22Rv1 (cell line): ENCODE data around the gene NFYC.

Experiments used
- ZFX ChIP-seq: fragments of 450-650 bp; IDR thresholded peaks from 2 replicates; pipeline ENCODE4 v1.6.1; 2017; ENCODE audit warnings: antibody characterized with exemption, borderline replicate concordance
- TF ChIP-seq, protein P1 (sequence below): fragments of 450-650 bp; IDR thresholded peaks from 2 replicates; pipeline ENCODE4 v1.5.1; 2017; ENCODE audit warnings: mild to moderate bottlenecking

DNA sequence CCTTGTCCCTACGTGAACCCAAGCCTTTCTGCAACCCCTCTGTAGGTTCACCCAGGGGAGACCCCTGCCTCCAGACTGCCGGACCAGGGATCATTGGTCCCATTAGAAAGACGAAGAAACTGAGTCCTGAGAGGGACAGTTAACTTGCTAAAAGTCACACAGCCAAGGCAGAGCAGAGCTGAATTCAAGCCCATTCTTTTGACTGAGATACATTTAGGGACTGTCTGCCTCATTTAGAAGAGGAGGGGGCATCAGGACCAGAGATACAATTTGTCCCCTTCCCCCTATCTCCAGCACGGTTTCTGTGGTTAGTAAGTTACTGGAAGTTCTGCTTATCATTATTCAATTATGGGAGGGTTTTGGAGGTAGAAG lies 111.2 kb downstream of the NFYC start:
- TF ChIP-seq, protein P1, sequence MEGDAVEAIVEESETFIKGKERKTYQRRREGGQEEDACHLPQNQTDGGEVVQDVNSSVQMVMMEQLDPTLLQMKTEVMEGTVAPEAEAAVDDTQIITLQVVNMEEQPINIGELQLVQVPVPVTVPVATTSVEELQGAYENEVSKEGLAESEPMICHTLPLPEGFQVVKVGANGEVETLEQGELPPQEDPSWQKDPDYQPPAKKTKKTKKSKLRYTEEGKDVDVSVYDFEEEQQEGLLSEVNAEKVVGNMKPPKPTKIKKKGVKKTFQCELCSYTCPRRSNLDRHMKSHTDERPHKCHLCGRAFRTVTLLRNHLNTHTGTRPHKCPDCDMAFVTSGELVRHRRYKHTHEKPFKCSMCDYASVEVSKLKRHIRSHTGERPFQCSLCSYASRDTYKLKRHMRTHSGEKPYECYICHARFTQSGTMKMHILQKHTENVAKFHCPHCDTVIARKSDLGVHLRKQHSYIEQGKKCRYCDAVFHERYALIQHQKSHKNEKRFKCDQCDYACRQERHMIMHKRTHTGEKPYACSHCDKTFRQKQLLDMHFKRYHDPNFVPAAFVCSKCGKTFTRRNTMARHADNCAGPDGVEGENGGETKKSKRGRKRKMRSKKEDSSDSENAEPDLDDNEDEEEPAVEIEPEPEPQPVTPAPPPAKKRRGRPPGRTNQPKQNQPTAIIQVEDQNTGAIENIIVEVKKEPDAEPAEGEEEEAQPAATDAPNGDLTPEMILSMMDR, result no peak
- TF ChIP-seq ZFX, result no peak
